A549 (cell line): ENCODE results near the gene PSMA4. TPM values are rescaled to one million over a fixed set of nuclear protein-coding genes. Genes with fewer than 3 reads are reported as not detected.
A peak's percentile ranks its signal among the peaks of the same experiment; 100 is the strongest.

ENCODE experiments used
- ATAC-seq, 2 experiments: fragments of 200-7000 bp in 1 of 2; fragments of >200 bp in 1 of 2; cut with Nextera tagmentation in 1 of 2; cut with Tn5 transposase in 1 of 2; 3 replicates each; pipeline versions ENCODE4 v1.8.0 to v1.9.1; 2018 to 2020; ENCODE audit warnings: mild to moderate bottlenecking in 1 of 2, moderate library complexity in 1 of 2
- CTCF ChIA-PET: fragments of 300-600 bp; sonication (Branson Sonifier 250); formaldehyde crosslinking; extraction: SDS; loops from one replicate; lab custom pipeline; 2021; ENCODE audit warnings: antibody characterized with exemption, inconsistent platforms; lab: Yijun Ruan, JAX
- POLR2A ChIA-PET: fragments of 350-600 bp; formaldehyde crosslinking; extraction: SDS; loops from one replicate; lab custom pipeline; 2021; ENCODE audit warnings: antibody characterized with exemption, inconsistent platforms; lab: Yijun Ruan, JAX
- DNase-seq, 2 experiments: peaks; one replicate each; pipeline versions ENCODE4 v3.0.0 to v3.0.0-alpha.2; 2011 to 2016; ENCODE audit warnings: low read depth in 1 of 2, low spot score in 1 of 2
- FAIRE-seq: peaks from 2 replicates; lab custom pipeline; 2011; peaks lifted over from hg19 to GRCh38; lab: Jason Lieb, UNC
- H3K27ac ChIP-seq, 2 experiments: fragments of >200 bp; sonication (Bioruptor Twin); formaldehyde crosslinking; 3 replicates each; pipeline ENCODE4 v1.5.1; 2016 to 2017
- H3K4me1 ChIP-seq: fragments of >200 bp; sonication (Bioruptor Twin); formaldehyde crosslinking; 3 replicates; pipeline ENCODE4 v1.6.1; 2016
- H3K4me2 ChIP-seq: fragments of >200 bp; sonication (Bioruptor Twin); formaldehyde crosslinking; 3 replicates; pipeline ENCODE4 v1.6.1; 2016
- H3K4me3 ChIP-seq: fragments of >200 bp; sonication (Bioruptor Twin); formaldehyde crosslinking; 3 replicates; pipeline ENCODE4 v1.5.1; 2016
- H3K9me3 ChIP-seq: fragments of >200 bp; sonication (Bioruptor Twin); formaldehyde crosslinking; 3 replicates; pipeline ENCODE4 v1.6.1; 2016
- BCL3 ChIP-seq: fragments of >200 bp; sonication (Bioruptor Twin); formaldehyde crosslinking; IDR thresholded peaks from 3 replicates; pipeline ENCODE4 v1.6.1; 2016
- CBX2 ChIP-seq: fragments of 200-600 bp; sonication (generic); IDR thresholded peaks from 2 replicates; pipeline ENCODE4 v1.6.1; 2016; ENCODE audit warnings: low read depth, mild to moderate bottlenecking, borderline replicate concordance
- E2F6 ChIP-seq: IDR thresholded peaks from 2 replicates; pipeline ENCODE4 v1.6.1; 2012; ENCODE audit warnings: low read depth, borderline replicate concordance
- EHMT2 ChIP-seq: fragments of 200-600 bp; sonication (generic); IDR thresholded peaks from 2 replicates; pipeline ENCODE4 v1.6.1; 2016; ENCODE audit warnings: antibody characterized with exemption, low read depth, mild to moderate bottlenecking, moderate library complexity
- FOSL2 ChIP-seq, 2 experiments: fragments of 450-650 bp in 1 of 2; fragments of >200 bp in 1 of 2; sonication (Bioruptor Twin) in 1 of 2; formaldehyde crosslinking; IDR thresholded peaks; 2 replicates each; pipeline versions ENCODE4 v1.5.0 to v1.6.1; 2016 to 2020; ENCODE audit warnings: mild to moderate bottlenecking in 1 of 2, moderate library complexity in 1 of 2
- HES2 ChIP-seq: fragments of >200 bp; sonication (Bioruptor Twin); formaldehyde crosslinking; IDR thresholded peaks from 2 replicates; pipeline ENCODE4 v1.6.1; 2016
- HOXA7 ChIP-seq: fragments of 250-450 bp; sonication (Bioruptor Pico); IDR thresholded peaks from 2 replicates; pipeline ENCODE4 v1.5.0; 2020; ENCODE audit warnings: mild to moderate bottlenecking, moderate library complexity
- JUNB ChIP-seq: fragments of >200 bp; sonication (Bioruptor Twin); formaldehyde crosslinking; IDR thresholded peaks from 2 replicates; pipeline ENCODE4 v1.6.1; 2016
- MAFK ChIP-seq: fragments of 450-650 bp; IDR thresholded peaks from 2 replicates; pipeline ENCODE4 v1.6.1; 2014; ENCODE audit not compliant: partially characterized antibody
- MYC ChIP-seq: IDR thresholded peaks from 2 replicates; pipeline ENCODE4 v1.6.1; 2012; ENCODE audit warnings: mild to moderate bottlenecking, inconsistent platforms, low read length, improper control_type of control experiment, borderline replicate concordance
- NFE2L2 ChIP-seq: fragments of 150-350 bp; conservative IDR thresholded peaks from 2 replicates; pipeline ENCODE4 v1.6.1; 2014; ENCODE audit warnings: low read length
- NPAS2 ChIP-seq: fragments of 250-450 bp; sonication (Bioruptor Pico); IDR thresholded peaks from 2 replicates; pipeline ENCODE4 v1.8.0; 2022; ENCODE audit warnings: mild to moderate bottlenecking, moderate library complexity, borderline replicate concordance
- POLR2A ChIP-seq: IDR thresholded peaks from 2 replicates; pipeline ENCODE4 v1.6.1; 2012; ENCODE audit warnings: mild to moderate bottlenecking, low read length
- REST ChIP-seq: fragments of 200-600 bp; sonication (generic); IDR thresholded peaks from 2 replicates; pipeline ENCODE4 v1.6.1; 2016; ENCODE audit warnings: antibody characterized with exemption, mild to moderate bottlenecking, moderate library complexity
- RFX5 ChIP-seq: fragments of 450-650 bp; IDR thresholded peaks from 2 replicates; pipeline ENCODE4 v1.7.1; 2014; ENCODE audit warnings: antibody characterized with exemption, mild to moderate bottlenecking, moderate library complexity
- SREBF2 ChIP-seq: fragments of 450-650 bp; IDR thresholded peaks from 2 replicates; pipeline ENCODE4 v1.6.1; 2014; ENCODE audit warnings: mild to moderate bottlenecking, moderate library complexity
- TFCP2L1 ChIP-seq: fragments of 250-450 bp; sonication (Bioruptor Pico); IDR thresholded peaks from 2 replicates; pipeline ENCODE4 v1.5.0; 2021; ENCODE audit warnings: mild to moderate bottlenecking
- ZFP36 ChIP-seq: fragments of 450-650 bp; IDR thresholded peaks from 2 replicates; pipeline ENCODE4 v1.6.1; 2014; ENCODE audit warnings: borderline replicate concordance; ENCODE audit not compliant: partially characterized antibody
- ZSCAN20 ChIP-seq: fragments of 250-450 bp; sonication (Bioruptor Pico); IDR thresholded peaks from 2 replicates; pipeline ENCODE4 v1.8.0; 2022; ENCODE audit warnings: mild to moderate bottlenecking, moderate library complexity
- WGBS: methylation state at CpG from one replicate; pipeline ENCODE4 v1.1.6; 2017; ENCODE audit errors: missing lambda C conversion rate; 5-methylcytosine and 5-hydroxymethylcytosine counted together
- polyA plus RNA-seq, 4 experiments: library from polyadenylated mRNA; depleted of rRNA in 3 of 4; stranded (reverse); fragments of >200 nt; fragmentation: RNase III in 1 of 4; extraction: RNeasy Plus Mini Kit Qiagen cat#74134 plus additional on column Dnase treatment in 1 of 4; gene quantifications; 2 replicates in 3 of 4; 3 replicates in 1 of 4; pipeline ENCODE4 v1.2.3, GENCODE V29; 2011 to 2017
- small RNA-seq, 6 experiments: library from RNA; depleted of rRNA; stranded (forward); fragments of <200 nt; gene quantifications; one replicate each; pipeline ENCODE3, GENCODE V24; 2012

The PSMA4 gene
- polyA plus RNA-seq, 2 of the 4 experiments (the other 2 are of a cell fraction) = 589 to 719 TPM

- 94% methylated on average over 1 of the region's 1 CpG for WGBS
- no peak overlapping the region for H3K4me3 ChIP-seq
- H3K4me1 ChIP-seq = no peaks in the 10 kb centered on the region
- no peak overlapping the region for H3K4me2 ChIP-seq
- POLR2A ChIA-PET = no interaction called here
- FAIRE-seq (no peak), ATAC-seq (no peak), DNase-seq (no peak)
- CTCF ChIA-PET = interaction anchor here (0.5 to 3.0 kb wide), 6 partner anchors 9 to 215 kb away, joined by 3 to 12 read pairs (median 4); no protein-coding TSS in a partner anchor
- H3K27ac ChIP-seq = no peak overlapping the region
- TF ChIP-seq E2F6 (no peak), ZFP36 (no peak), MAFK (peak; percentile 89)
- H3K9me3 ChIP-seq = no peaks in the 10 kb centered on the region
Measured at GRCh38 chr15:78597583-78597982, 57.3 kb downstream of the PSMA4 start.

- ChIA-PET CTCF (interaction anchor here (1.0 to 3.0 kb wide), 4 partner anchors 16 to 216 kb away, joined by 4 to 12 read pairs (median 6); no protein-coding TSS in a partner anchor), POLR2A (no interaction called here)
- no peak for ATAC-seq
- Histone ChIP-seq H3K4me3 (no peak overlapping the region), H3K4me1 (no peaks in the 10 kb centered on the region), H3K27ac (no peak overlapping the region), H3K9me3 (no peaks in the 10 kb centered on the region), H3K4me2 (no peak overlapping the region)
- no peak for DNase-seq
- no peak for FAIRE-seq
- 79% methylated on average over 3 of the region's 3 CpGs for WGBS
- TF ChIP-seq HES2 = no peak
- TF ChIP-seq BCL3 = no peak
- no peak for TF ChIP-seq EHMT2
- no peak for TF ChIP-seq CBX2
- no peak for TF ChIP-seq MYC
- no peak for TF ChIP-seq SREBF2
- TF ChIP-seq ZSCAN20 = no peak
- no peak for TF ChIP-seq FOSL2 (IDR thresholded peaks at IDR 0.05)
- no peak for TF ChIP-seq FOSL2 (CRISPR knock-in tag; IDR thresholded peaks at IDR 0.05)
- TF ChIP-seq NPAS2 (CRISPR knock-in tag) = no peak
- no peak for TF ChIP-seq JUNB
- TF ChIP-seq TFCP2L1 = no peak
- TF ChIP-seq HOXA7 (CRISPR knock-in tag) = no peak
- TF ChIP-seq MAFK = no peak
- TF ChIP-seq RFX5 = no peak
- no peak for TF ChIP-seq REST
Measured at GRCh38 chr15:78598348-78598747, 58.1 kb downstream of the PSMA4 start.

GRCh38 chr15:78599189-78599588, 58.9 kb downstream of the PSMA4 start:
- FAIRE-seq (no peak), DNase-seq (no peak), ATAC-seq (no peak)
- TF ChIP-seq POLR2A = no peak
- 0 out of 2 replicates have a peak, but pooled peaks have one; percentile 13 for TF ChIP-seq NFE2L2
- no peak overlapping the region for H3K27ac ChIP-seq
- POLR2A ChIA-PET = no interaction called here
- CTCF ChIA-PET = interaction anchor here (0.7 to 3.0 kb wide), 3 partner anchors 20 to 110 kb away, joined by 3 to 12 read pairs (median 7); no protein-coding TSS in a partner anchor
- H3K4me2 ChIP-seq = no peak overlapping the region
- H3K4me3 ChIP-seq = no peak overlapping the region
- no peaks in the 10 kb centered on the region for H3K4me1 ChIP-seq
- H3K9me3 ChIP-seq = no peaks in the 10 kb centered on the region

Small RNA genes lying within 50 kb of the gene (small RNA-seq; reads per million reads assigned to genes)
- gene AC067863.2 = 0 reads per million in 6 experiments

Other genes with a start within 250 kb of the PSMA4 start
- gene SKIC8, start 240.8 kb upstream of the PSMA4 start, polyA plus RNA-seq (2011; rRNA removed) = 162 and 177 TPM in 2 replicates
- 143 to 154 TPM (median 144 TPM) in 3 replicates for gene SKIC8, start 240.8 kb upstream of the PSMA4 start, polyA plus RNA-seq (2017; fragmentation: RNase III; extraction: RNeasy Plus Mini Kit Qiagen cat#74134 plus additional on column Dnase treatment)
- 0.57 and 1.3 TPM in 2 replicates for gene CRABP1, start 200.1 kb upstream of the PSMA4 start, polyA plus RNA-seq (2011; rRNA removed)
- gene CRABP1, start 200.1 kb upstream of the PSMA4 start, polyA plus RNA-seq (2017; fragmentation: RNase III; extraction: RNeasy Plus Mini Kit Qiagen cat#74134 plus additional on column Dnase treatment) = 0.79 to 1.1 TPM (median 1.0 TPM) in 3 replicates
- 71.0 and 78.1 TPM in 2 replicates for gene IREB2, start 102.2 kb upstream of the PSMA4 start, polyA plus RNA-seq (2011; rRNA removed)
- 37.3 to 38.8 TPM (median 38.4 TPM) in 3 replicates for gene IREB2, start 102.2 kb upstream of the PSMA4 start, polyA plus RNA-seq (2017; fragmentation: RNase III; extraction: RNeasy Plus Mini Kit Qiagen cat#74134 plus additional on column Dnase treatment)
- 12.9 and 16.7 TPM in 2 replicates for gene HYKK, start 32.9 kb upstream of the PSMA4 start, polyA plus RNA-seq (2011; rRNA removed)
- gene HYKK, start 32.9 kb upstream of the PSMA4 start, polyA plus RNA-seq (2017; fragmentation: RNase III; extraction: RNeasy Plus Mini Kit Qiagen cat#74134 plus additional on column Dnase treatment) = 5.5 to 6.0 TPM (median 5.7 TPM) in 3 replicates
- gene CHRNA5, start 25.1 kb downstream of the PSMA4 start, polyA plus RNA-seq (2011; rRNA removed) = 40.9 and 49.6 TPM in 2 replicates
- gene CHRNA5, start 25.1 kb downstream of the PSMA4 start, polyA plus RNA-seq (2017; fragmentation: RNase III; extraction: RNeasy Plus Mini Kit Qiagen cat#74134 plus additional on column Dnase treatment) = 29.8 to 31.7 TPM (median 30.7 TPM) in 3 replicates
- 0.45 and 0.50 TPM in 2 replicates for gene CHRNA3, start 80.6 kb downstream of the PSMA4 start, polyA plus RNA-seq (2011; rRNA removed)
- gene CHRNA3, start 80.6 kb downstream of the PSMA4 start, polyA plus RNA-seq (2017; fragmentation: RNase III; extraction: RNeasy Plus Mini Kit Qiagen cat#74134 plus additional on column Dnase treatment) = 0.18 to 0.27 TPM (median 0.22 TPM) in 3 replicates
- gene CHRNB4, start 100.8 kb downstream of the PSMA4 start, polyA plus RNA-seq (2011; rRNA removed) = 2.4 and 3.2 TPM in 2 replicates
- 0.45 to 0.69 TPM (median 0.53 TPM) in 3 replicates for gene CHRNB4, start 100.8 kb downstream of the PSMA4 start, polyA plus RNA-seq (2017; fragmentation: RNase III; extraction: RNeasy Plus Mini Kit Qiagen cat#74134 plus additional on column Dnase treatment)